Measurements from ENCODE around the gene TOR1AIP1. TPM values are rescaled to one million over a fixed set of nuclear protein-coding genes. Genes with fewer than 3 reads are reported as not detected.

Gene TOR1AIP1
- total RNA-seq, 3 donors from 2014 or later: 39.2 to 46.7 (median 40.2) TPM

DNA sequence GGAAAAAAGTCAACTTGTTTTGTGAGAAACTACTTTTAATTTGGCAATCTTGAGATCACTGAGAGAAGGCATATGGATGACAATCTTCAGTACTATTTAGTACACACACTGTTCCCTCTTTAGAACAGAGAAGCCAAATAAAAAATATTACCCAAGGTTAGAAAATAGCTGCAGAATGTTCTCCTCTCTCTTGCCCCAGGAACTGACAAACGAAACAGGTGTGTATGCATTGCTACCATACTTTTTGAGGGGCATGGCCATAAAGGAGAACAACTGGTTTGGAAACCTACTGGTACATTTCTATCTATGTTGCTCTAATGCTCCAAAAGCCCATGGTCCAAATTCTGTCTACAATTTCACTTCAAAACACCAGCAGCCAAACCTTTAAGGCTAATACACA lies 10.1 kb upstream of the TOR1AIP1 start:
- H3K27me3 Mint-ChIP-seq (ENCODE audit: low read depth): no peaks in the 10 kb centered on the region
- ATAC-seq (no peak), DNase-seq (no peak)
- H3K9me3 Mint-ChIP-seq: no peaks in the 10 kb centered on the region
- peaks cover 19% of the 10 kb centered on the region for H3K36me3 Mint-ChIP-seq (ENCODE audit: insufficient read depth)
- H3K4me1 Mint-ChIP-seq (ENCODE audit: low read depth): peaks cover 38% of the 10 kb centered on the region
- no peak overlapping the region for H3K4me3 Mint-ChIP-seq

DNA sequence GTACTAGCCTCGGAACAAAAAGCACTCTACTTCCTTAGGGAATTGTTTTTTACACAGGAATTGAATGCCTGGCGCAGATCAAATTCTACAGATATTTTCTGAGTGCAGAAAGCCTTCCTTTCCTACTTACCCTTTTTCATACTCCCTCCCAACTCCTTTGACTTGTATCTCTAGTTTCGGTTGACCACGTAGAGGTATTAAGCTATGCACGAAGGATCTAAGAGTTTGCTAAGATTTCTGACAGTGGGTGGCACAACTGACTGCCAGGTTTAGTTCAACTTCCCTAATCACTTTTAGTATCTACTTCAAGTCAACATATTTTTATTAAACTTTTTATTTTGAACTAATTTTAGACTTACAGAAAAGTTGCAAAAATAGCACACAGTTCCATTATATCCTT lies 9.5 kb upstream of the TOR1AIP1 start:
- Mint-ChIP-seq H3K4me3 (no peak overlapping the region), H3K27me3 (ENCODE audit: low read depth) (no peaks in the 10 kb centered on the region), H3K4me1 (ENCODE audit: low read depth) (peaks cover 38% of the 10 kb centered on the region), H3K9me3 (no peaks in the 10 kb centered on the region), H3K36me3 (ENCODE audit: insufficient read depth) (peaks cover 17% of the 10 kb centered on the region)
- ATAC-seq (no peak), DNase-seq (no peak)

- H3K27me3 Mint-ChIP-seq (ENCODE audit: low read depth): no peaks in the 10 kb centered on the region
- H3K4me1 Mint-ChIP-seq (ENCODE audit: low read depth): peaks cover 42% of the 10 kb centered on the region
- ATAC-seq: no peak
- H3K9me3 Mint-ChIP-seq: no peaks in the 10 kb centered on the region
- H3K4me3 Mint-ChIP-seq: no peak overlapping the region
- DNase-seq: no peak
- peaks cover 17% of the 10 kb centered on the region for H3K36me3 Mint-ChIP-seq (ENCODE audit: insufficient read depth)
These were observed 8.6 kb upstream of the TOR1AIP1 start for GRCh38 chr1:179873438-179873851.

DNA sequence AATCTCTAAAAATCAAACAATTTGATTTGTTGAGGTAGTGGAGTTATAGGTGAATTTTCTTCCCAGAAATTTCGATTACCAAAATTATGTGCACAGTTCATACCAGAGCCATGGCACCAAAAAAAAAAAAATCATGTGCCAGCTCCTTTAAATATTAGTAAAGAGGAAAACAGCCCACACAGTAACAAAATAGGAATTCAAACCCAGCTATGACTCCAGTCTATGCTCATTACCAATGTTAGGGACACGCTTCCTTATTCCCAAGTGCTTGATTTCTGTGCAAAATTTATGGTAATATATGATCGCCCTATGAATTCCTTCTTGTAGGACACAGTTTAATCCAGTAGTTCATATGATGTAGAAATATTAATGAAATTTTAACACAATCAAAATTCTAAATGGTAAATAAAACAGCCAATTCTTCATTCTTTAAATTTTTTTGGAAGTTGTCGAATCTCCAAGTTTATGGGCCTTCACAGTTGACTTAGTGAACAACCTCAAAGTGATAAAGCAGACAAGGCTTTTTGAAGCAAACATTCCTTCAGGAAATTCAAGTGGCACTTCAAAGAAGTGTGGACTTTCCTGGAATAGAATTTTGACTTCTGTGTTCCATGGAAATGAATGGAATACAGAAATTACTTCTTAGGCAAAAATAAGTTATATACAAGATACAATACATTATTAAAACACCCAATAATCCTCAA lies 6.3 kb upstream of the TOR1AIP1 start:
- H3K9me3 Mint-ChIP-seq: no peaks in the 10 kb centered on the region
- no peak overlapping the region for H3K4me3 Mint-ChIP-seq
- ATAC-seq: no peak
- no peak for DNase-seq
- no peaks in the 10 kb centered on the region for H3K27me3 Mint-ChIP-seq (ENCODE audit: low read depth)
- peaks cover 14% of the 10 kb centered on the region for H3K36me3 Mint-ChIP-seq (ENCODE audit: insufficient read depth)
- peaks cover 50% of the 10 kb centered on the region for H3K4me1 Mint-ChIP-seq (ENCODE audit: low read depth)

- Mint-ChIP-seq H3K9me3 (no peaks in the 10 kb centered on the region), H3K4me1 (ENCODE audit: low read depth) (peaks cover 51% of the 10 kb centered on the region), H3K4me3 (peak overlapping the region; percentile 94), H3K27me3 (ENCODE audit: low read depth) (no peaks in the 10 kb centered on the region), H3K36me3 (ENCODE audit: insufficient read depth) (peaks cover 14% of the 10 kb centered on the region)
- DNase-seq: no peak
- no peak for ATAC-seq
These were observed 5.8 kb upstream of the TOR1AIP1 start for GRCh38 chr1:179876300-179876715.

GRCh38 chr1:179877586-179878265 lies 4.4 kb upstream of the TOR1AIP1 start, which contains the start of gene TOR1AIP2:
TSS of gene TOR1AIP2 (minus strand) at chr1:179877803. CDS start at chr1:179852665, 25,138 bp downstream.
- ATAC-seq: peak; percentile 66 to 73
- H3K4me3 Mint-ChIP-seq: peak within 1 kb of the TSS; percentile 94
- H3K9me3 Mint-ChIP-seq: no peaks in the 10 kb centered on the region
- no peaks in the 10 kb centered on the region for H3K27me3 Mint-ChIP-seq (ENCODE audit: low read depth)
- peak; percentile 82 for DNase-seq
- H3K36me3 Mint-ChIP-seq (ENCODE audit: insufficient read depth): peaks cover 14% of the 10 kb centered on the region
- H3K4me1 Mint-ChIP-seq (ENCODE audit: low read depth): peaks cover 54% of the 10 kb centered on the region

DNA sequence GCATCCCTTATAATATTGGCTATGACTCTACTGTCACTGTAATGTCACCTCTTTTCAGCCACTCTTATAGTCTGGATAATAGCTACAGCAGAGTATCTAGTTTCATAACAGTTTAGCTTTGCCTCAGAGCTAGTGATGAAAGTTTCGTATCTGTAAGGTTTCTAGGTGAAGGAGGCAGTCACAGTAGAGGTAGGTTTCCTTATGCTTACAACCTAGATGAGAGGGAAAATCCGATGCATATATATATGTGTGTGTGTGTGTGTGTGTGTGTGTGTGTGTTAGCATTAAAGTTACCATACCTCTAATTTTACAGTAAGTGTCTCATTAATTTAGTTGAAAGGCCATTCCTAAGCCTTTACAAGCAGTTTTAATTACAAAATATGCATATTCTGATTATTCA lies 2.3 kb upstream of the TOR1AIP1 start:
- no peak for DNase-seq
- Mint-ChIP-seq H3K36me3 (ENCODE audit: insufficient read depth) (peaks cover 13% of the 10 kb centered on the region), H3K9me3 (no peaks in the 10 kb centered on the region), H3K4me1 (ENCODE audit: low read depth) (peaks cover 57% of the 10 kb centered on the region), H3K27me3 (ENCODE audit: low read depth) (no peaks in the 10 kb centered on the region), H3K4me3 (no peak overlapping the region)
- no peak for ATAC-seq

- H3K36me3 Mint-ChIP-seq (ENCODE audit: insufficient read depth): peaks cover 14% of the 10 kb centered on the region
- DNase-seq: no peak
- ATAC-seq: peak in 1 of 2 donors; percentile 3
- peaks cover 49% of the 10 kb centered on the region for H3K4me1 Mint-ChIP-seq (ENCODE audit: low read depth)
- H3K9me3 Mint-ChIP-seq: no peaks in the 10 kb centered on the region
- H3K4me3 Mint-ChIP-seq: peak overlapping the region; percentile 90
- no peaks in the 10 kb centered on the region for H3K27me3 Mint-ChIP-seq (ENCODE audit: low read depth)
These were observed 338 bp upstream of the TOR1AIP1 start for GRCh38 chr1:179881642-179882252.

- Mint-ChIP-seq H3K9me3 (no peaks in the 10 kb centered on the region), H3K4me3 (peak overlapping the region; percentile 90), H3K4me1 (ENCODE audit: low read depth) (peaks cover 49% of the 10 kb centered on the region), H3K27me3 (ENCODE audit: low read depth) (no peaks in the 10 kb centered on the region), H3K36me3 (ENCODE audit: insufficient read depth) (peaks cover 14% of the 10 kb centered on the region)
- DNase-seq (peak; percentile 9), ATAC-seq (peak; percentile 6 to 8)
These were observed 1.1 kb downstream of the TOR1AIP1 start for GRCh38 chr1:179883040-179883744.

- DNase-seq (peak; percentile 62), ATAC-seq (peak; percentile 47 to 49)
- Mint-ChIP-seq H3K9me3 (no peaks in the 10 kb centered on the region), H3K27me3 (ENCODE audit: low read depth) (no peaks in the 10 kb centered on the region), H3K4me3 (peak overlapping the region; percentile 90), H3K4me1 (ENCODE audit: low read depth) (peaks cover 48% of the 10 kb centered on the region), H3K36me3 (ENCODE audit: insufficient read depth) (peaks cover 14% of the 10 kb centered on the region)
These were observed 1.7 kb downstream of the TOR1AIP1 start for GRCh38 chr1:179883745-179884138.

GRCh38 chr1:179888071-179888470 lies 6.0 kb downstream of the TOR1AIP1 start:
- Mint-ChIP-seq H3K36me3 (ENCODE audit: insufficient read depth) (peaks cover 24% of the 10 kb centered on the region), H3K4me3 (no peak overlapping the region), H3K4me1 (ENCODE audit: low read depth) (peaks cover 37% of the 10 kb centered on the region), H3K9me3 (no peaks in the 10 kb centered on the region), H3K27me3 (ENCODE audit: low read depth) (no peaks in the 10 kb centered on the region)
- DNase-seq (no peak), ATAC-seq (no peak)

- H3K9me3 Mint-ChIP-seq: no peaks in the 10 kb centered on the region
- H3K4me3 Mint-ChIP-seq: no peak overlapping the region
- H3K27me3 Mint-ChIP-seq (ENCODE audit: low read depth): no peaks in the 10 kb centered on the region
- peaks cover 19% of the 10 kb centered on the region for H3K36me3 Mint-ChIP-seq (ENCODE audit: insufficient read depth)
- peaks cover 28% of the 10 kb centered on the region for H3K4me1 Mint-ChIP-seq (ENCODE audit: low read depth)
- ATAC-seq: no peak
- DNase-seq: no peak
These were observed 7.5 kb downstream of the TOR1AIP1 start for GRCh38 chr1:179889589-179889988.

- no peaks in the 10 kb centered on the region for H3K9me3 Mint-ChIP-seq
- peaks cover 4% of the 10 kb centered on the region for H3K4me1 Mint-ChIP-seq (ENCODE audit: low read depth)
- H3K36me3 Mint-ChIP-seq (ENCODE audit: insufficient read depth): peaks cover 32% of the 10 kb centered on the region
- DNase-seq (no peak), ATAC-seq (no peak)
- H3K4me3 Mint-ChIP-seq: no peak overlapping the region
- no peaks in the 10 kb centered on the region for H3K27me3 Mint-ChIP-seq (ENCODE audit: low read depth)
These were observed 28.8 kb downstream of the TOR1AIP1 start for GRCh38 chr1:179910934-179911333.

- H3K4me1 Mint-ChIP-seq (ENCODE audit: low read depth): peaks cover 4% of the 10 kb centered on the region
- H3K36me3 Mint-ChIP-seq (ENCODE audit: insufficient read depth): peaks cover 28% of the 10 kb centered on the region
- no peaks in the 10 kb centered on the region for H3K9me3 Mint-ChIP-seq
- H3K27me3 Mint-ChIP-seq (ENCODE audit: low read depth): no peaks in the 10 kb centered on the region
- no peak overlapping the region for H3K4me3 Mint-ChIP-seq
- ATAC-seq (no peak), DNase-seq (no peak)
These were observed 29.7 kb downstream of the TOR1AIP1 start for GRCh38 chr1:179911812-179912211.

All from activated T-cell treated with anti-CD3 and anti-CD28 coated beads, Interleukin-2, amount 50 U/mL, for 4 hours (primary cell).